Bronchial epithelial cell (primary cell): Measurements from ENCODE around the gene GP2. TPM values are rescaled to one million over a fixed set of nuclear protein-coding genes. Genes with fewer than 3 reads are reported as not detected.
"Not testable (repeated sequence)": the region's sequence is repeated elsewhere in the genome, so short reads cannot be mapped to it uniquely, and the experiment has no call there.

Experiments
- DNase-seq: peaks from one replicate; pipeline ENCODE4 v3.0.0-alpha.2; 2010; ENCODE audit warnings: low read depth
- FAIRE-seq: peaks from 2 replicates; lab custom pipeline; 2011; peaks lifted over from hg19 to GRCh38; lab: Jason Lieb, UNC
- H3K27me3 ChIP-seq: 2 replicates; pipeline ENCODE4 v1.5.1; 2011; ENCODE audit warnings: low read length; ENCODE audit not compliant: control insufficient read depth, insufficient read depth
- H3K36me3 ChIP-seq: 2 replicates; pipeline ENCODE4 v1.5.1; 2011; ENCODE audit warnings: low read length; ENCODE audit not compliant: control insufficient read depth, insufficient read depth
- H3K4me3 ChIP-seq: 2 replicates; pipeline ENCODE4 v1.5.1; 2011; ENCODE audit warnings: mild to moderate bottlenecking, low read depth, low read length, control low read depth
- total RNA-seq: library from RNA; depleted of rRNA; stranded (reverse); fragments of >200 nt; gene quantifications from 2 replicates; pipeline ENCODE4 v1.2.1, GENCODE V29; 2014
- TF ChIP-seq, protein P1 (sequence below): IDR thresholded peaks from 2 replicates; pipeline ENCODE4 v1.5.1; 2011; ENCODE audit warnings: mild to moderate bottlenecking, moderate library complexity, low read length, control low read depth, inconsistent platforms; ENCODE audit not compliant: insufficient read depth, severe bottlenecking

GP2 gene
- total RNA-seq, 1 donor from 2014 or later, result not detected

DNA sequence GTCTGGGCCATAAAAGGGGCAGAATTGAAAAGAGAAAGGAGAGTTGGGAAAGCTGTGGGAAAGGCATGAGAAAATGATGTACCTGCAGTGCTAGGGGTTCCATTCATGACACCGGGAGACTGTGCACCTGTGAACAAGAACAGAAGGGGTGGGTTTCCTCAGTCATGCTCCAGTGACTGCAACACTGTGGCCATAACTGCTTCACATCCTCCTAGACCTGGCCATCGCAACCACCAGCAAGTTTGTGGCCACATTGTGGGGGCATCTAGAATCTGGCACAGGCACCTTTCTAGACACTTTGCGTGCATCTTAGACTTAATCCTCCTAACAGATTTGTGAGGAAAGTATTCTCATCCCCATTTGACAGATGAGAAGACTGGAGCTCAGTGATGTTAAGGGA lies 12.7 kb downstream of the GP2 start:
- TF ChIP-seq, protein P1, sequence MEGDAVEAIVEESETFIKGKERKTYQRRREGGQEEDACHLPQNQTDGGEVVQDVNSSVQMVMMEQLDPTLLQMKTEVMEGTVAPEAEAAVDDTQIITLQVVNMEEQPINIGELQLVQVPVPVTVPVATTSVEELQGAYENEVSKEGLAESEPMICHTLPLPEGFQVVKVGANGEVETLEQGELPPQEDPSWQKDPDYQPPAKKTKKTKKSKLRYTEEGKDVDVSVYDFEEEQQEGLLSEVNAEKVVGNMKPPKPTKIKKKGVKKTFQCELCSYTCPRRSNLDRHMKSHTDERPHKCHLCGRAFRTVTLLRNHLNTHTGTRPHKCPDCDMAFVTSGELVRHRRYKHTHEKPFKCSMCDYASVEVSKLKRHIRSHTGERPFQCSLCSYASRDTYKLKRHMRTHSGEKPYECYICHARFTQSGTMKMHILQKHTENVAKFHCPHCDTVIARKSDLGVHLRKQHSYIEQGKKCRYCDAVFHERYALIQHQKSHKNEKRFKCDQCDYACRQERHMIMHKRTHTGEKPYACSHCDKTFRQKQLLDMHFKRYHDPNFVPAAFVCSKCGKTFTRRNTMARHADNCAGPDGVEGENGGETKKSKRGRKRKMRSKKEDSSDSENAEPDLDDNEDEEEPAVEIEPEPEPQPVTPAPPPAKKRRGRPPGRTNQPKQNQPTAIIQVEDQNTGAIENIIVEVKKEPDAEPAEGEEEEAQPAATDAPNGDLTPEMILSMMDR, result no peak
- no peak overlapping the region for H3K4me3 ChIP-seq
- DNase-seq (no peak), FAIRE-seq (no peak)
- H3K27me3 ChIP-seq, result no peaks in the 10 kb centered on the region
- H3K36me3 ChIP-seq, result no peaks in the 10 kb centered on the region

DNA sequence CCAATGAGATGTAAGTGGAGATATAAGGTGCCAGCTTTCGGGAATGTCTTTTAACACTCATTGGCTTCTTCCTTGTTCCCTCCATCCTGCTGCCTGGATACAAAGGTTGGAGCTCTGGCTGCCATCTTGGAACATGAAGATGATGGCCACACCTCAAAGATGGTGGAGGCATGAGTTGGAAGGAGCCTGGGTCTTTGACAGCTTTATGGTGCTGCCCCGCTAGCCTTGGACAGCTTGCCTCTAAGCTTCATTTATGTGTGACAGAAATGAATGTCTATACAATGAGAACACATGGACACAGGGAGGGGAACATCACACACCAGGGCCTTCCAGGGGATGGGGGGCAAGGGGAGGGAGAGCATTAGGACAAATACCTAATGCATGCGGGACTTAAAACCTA lies 13.6 kb downstream of the GP2 start:
- H3K36me3 ChIP-seq, result no peaks in the 10 kb centered on the region
- DNase-seq (no peak), FAIRE-seq (no peak)
- no peaks in the 10 kb centered on the region for H3K27me3 ChIP-seq
- no peak overlapping the region for H3K4me3 ChIP-seq
- TF ChIP-seq, protein P1, result no peak

DNA sequence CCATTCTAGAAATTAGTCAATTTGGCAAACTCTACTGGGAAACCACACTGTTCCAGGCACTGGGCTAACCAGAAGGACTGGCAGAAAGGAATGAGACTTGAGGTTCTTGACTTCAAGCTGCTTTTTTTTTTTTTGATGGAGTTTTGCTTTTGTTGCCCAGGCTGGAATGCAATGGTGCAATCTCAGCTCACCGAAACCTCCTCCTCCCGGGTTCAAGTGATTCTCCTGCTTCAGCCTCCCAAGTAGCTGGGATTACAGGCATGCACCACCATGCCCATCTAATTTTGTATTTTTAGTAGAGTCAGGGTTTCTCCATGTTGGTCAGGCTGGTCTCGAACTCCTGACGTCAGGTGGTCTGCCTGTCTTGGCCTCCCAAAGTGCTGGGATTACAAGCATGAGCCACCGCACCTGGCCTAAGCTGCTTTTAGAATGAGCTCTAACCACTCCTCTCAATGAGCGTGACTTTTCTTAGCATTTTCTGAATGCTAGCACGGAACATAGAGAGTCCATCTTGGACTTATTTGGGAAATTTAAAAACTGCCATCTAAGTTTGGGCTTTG lies 14.7 kb downstream of the GP2 start:
- not testable (repeated sequence) for H3K36me3 ChIP-seq, H3K27me3 ChIP-seq, DNase-seq, H3K4me3 ChIP-seq, FAIRE-seq

DNA sequence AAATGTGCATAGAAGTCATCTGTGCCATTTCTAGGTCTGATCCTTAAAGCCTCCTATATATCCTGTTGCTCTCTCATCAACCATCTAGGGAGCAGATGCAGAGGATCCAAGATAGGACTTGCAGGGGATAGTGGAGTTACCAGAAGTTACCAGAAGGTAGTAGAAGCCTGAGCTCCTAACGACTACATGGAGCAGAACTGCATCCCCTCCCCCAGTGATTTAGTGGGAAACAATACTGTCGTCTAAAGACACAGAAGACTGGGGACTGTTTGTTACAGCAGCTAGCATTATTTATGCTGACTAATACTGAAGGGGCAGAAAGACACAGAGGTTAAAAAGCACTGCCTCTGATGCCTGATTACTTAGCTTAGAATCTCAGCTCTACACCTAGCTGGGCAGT lies 15.8 kb downstream of the GP2 start:
- no peak for DNase-seq
- H3K27me3 ChIP-seq, result no peaks in the 10 kb centered on the region
- TF ChIP-seq, protein P1, result no peak
- peak; percentile 18 for FAIRE-seq
- H3K4me3 ChIP-seq, result no peak overlapping the region
- no peaks in the 10 kb centered on the region for H3K36me3 ChIP-seq

DNA sequence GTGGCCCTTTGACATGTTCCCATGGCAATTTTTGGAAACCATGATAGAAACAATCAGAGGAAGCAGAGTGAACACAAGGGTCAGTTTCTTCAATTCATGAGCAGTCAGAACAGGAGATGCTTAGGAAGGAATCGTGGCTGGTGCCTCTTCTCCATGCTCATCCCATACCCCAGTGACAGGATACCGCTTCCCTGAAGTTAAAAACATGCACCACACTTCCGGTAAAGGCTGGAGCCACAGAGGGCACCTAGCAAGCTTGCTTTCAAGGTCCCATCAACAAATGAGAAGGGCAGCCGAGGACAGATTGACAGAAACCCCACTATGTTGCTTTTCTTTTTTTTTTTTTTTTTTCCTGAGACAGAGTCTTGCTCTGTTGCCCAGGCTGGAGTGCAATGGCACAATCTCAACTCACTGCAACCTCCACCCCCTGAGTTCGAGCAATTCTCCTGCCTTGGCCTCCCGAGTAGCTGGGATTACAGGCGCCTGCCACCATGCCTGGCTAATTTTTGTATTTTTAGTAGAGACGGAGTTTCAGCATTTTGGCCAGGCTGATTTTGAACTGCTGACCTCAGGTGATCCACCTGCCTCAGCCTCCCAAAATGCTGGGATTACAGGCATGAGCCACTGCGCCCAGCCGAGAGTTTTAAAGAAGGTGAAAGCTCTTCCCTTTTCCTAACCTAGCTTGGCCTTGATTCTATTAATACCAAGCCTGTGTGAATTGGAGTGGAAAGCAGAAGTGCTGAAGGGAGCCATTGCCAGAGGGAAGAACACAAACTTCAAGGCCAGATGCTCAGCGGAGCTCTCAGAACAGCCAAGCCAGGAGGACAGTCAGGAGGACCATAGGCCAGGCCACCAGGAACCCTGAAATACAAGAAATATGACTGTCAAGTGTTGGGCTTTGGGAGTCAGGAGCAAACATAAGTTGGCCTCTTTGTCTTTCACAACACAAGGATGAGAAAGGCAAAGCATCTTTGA lies 16.6 kb downstream of the GP2 start:
- no peaks in the 10 kb centered on the region for H3K27me3 ChIP-seq
- no peak overlapping the region for H3K4me3 ChIP-seq
- no peaks in the 10 kb centered on the region for H3K36me3 ChIP-seq
- TF ChIP-seq, protein P1, result no peak
- FAIRE-seq (no peak), DNase-seq (no peak)

GRCh38 chr16:20309786-20310185 lies 17.5 kb downstream of the GP2 start:
- Histone ChIP-seq H3K4me3 (no peak overlapping the region), H3K36me3 (no peaks in the 10 kb centered on the region), H3K27me3 (no peaks in the 10 kb centered on the region)
- TF ChIP-seq, protein P1, result no peak
- no peak for DNase-seq
- peak; percentile 23 for FAIRE-seq
